Activated T-cell treated with anti-CD3 and anti-CD28 coated beads, Interleukin-2, amount 50 U/mL, for 1 hour (primary cell): ENCODE measurements around the gene PPP1R9A.
A peak's percentile ranks its signal among the peaks of the same experiment; 100 is the strongest.

Experiments used
- DNase-seq: peaks from one replicate; pipeline ENCODE4 v3.0.0-alpha.2; 2020

PPP1R9A gene

DNA sequence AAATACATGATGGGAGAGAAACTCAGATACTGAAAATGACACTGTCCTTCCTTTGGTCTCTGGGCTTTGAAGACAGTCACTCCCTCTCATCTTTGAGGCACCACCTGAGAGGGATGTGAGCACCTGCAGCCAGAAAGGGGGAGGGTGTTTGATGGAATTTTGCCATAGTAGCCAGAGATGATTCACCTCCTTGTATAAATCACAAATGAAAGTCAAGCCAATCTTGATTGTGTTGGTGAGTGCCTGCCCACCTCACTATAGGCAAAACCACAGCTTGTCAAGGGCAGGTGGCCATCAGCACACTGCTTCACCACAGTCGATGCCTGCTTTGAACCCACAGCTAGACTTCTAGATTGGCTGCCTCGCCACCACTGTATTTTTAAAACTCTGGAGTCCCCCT is 368.7 kb downstream of the PPP1R9A start:
- DNase-seq = no peak

DNA sequence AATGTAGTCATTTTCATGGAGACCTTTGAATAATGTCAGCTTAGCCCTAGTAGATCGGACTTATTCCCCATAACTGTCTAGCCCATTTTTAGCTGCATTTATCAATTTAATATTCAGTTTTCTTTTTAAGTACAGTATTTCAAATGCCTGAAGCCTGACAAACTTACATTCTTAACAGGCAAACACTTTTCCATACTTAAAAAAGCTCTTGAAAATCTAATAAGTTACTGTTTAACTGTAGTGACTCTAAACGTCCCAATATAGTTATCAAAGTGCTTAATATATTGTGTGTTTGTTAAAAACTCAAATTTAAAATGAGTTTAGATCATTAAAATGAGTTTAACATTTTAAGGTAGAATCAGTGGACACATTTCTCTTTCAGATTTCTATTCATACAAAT is 372.0 kb downstream of the PPP1R9A start:
- DNase-seq = no peak

DNA sequence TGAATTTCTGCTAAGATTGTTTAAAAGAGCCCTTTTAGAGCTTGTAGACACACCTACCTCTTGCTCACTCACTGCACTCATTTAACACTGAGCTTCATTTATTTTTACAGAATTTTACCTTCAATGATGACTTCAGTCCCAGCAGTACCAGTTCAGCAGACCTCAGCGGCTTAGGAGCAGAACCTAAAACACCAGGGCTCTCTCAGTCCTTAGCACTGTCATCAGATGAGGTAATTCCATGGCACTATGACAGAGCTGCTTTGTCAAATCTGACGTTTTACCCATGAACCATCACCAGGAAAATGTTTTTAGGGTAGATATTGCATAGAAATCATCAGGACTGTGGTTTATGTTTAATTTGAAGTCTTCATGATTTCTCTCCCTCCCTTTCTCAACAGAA is 378.7 kb downstream of the PPP1R9A start:
- no peak for DNase-seq

DNA sequence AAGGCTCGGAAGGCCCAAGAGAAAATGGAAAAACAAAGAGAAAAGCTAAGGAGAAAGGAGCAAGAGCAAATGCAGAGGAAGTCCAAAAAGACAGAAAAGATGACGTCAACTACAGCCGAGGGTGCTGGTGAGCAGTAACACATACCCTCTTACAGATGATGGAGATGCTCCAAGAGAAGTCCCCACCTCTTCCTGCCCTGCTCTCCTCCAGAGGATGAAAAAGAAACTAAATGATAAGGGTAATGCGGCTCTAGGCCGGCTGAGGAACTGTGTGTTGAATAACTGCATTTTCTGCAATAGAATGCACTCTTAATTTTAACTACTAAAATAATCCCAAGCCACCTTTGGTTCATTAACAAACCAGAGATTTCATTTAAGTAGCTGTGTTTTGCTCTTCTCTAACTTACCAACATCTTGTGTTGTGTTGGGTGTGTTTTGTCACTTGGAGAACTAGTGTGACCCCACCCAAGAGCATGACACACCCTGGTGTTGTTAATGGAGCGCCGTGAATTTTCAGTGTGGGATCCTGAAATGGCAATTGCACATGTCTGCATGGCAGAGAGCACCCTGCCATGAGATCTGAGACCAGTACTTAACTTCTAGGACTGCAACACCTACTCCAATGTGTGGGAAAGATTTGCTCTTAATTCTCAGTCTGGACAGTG is 382.9 kb downstream of the PPP1R9A start:
- DNase-seq = no peak

DNA sequence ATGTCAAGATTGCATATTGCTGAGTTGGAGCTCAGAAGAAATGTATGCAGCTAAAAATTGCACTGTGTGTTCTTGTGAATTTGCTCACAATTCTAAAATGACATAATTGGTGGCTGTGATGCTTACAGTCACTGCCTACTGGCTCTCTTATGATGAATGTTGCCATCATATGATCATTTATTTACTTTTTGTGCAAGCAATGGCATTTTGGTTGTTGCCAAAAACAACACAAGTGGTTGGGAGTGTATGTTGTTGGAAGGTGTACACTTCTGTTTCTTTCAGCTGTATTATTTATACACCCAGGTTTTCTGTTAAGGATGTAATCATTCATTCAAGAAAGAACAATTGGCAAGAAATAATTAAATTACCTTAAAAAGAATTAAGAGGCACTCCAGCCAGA is 388.0 kb downstream of the PPP1R9A start:
- no peak for DNase-seq

DNA sequence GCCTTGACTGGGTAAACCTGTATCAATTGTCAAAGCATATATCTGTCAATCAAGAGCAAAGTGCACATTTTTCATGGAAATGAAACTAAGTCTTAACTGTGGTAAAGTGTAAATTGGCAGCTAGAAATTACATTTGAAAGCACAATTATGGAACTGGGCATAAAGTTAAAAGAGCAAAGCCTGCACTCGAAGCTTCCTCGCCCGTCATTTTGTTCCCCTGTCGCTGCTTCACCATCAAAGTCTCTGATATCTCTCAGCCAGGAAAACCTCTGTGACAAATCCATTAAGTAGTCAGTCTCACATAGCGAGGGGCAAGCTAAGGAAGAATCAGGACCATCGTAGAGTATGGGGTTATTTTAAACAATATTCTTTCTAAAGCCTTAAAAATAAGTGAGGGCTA is 389.1 kb downstream of the PPP1R9A start:
- no peak for DNase-seq

DNA sequence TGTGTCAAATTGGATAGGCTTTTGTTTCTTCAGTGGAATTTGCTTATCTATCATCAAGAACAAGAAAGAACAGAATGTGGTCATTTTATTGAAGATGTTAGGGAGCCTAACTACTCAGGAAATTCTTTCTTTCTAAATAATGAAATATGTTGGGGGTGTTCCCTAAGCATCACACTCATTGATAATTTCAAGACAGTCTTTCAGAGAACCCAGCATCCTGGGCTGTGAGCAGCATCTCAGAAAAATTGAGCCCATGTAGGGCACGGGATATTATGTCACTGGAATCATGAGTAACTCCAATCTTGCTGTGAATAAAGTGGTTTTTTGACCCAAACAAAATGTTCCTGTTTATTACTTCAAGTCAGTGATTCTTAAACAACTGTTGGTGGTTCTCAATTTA is 389.6 kb downstream of the PPP1R9A start:
- DNase-seq = no peak

DNA sequence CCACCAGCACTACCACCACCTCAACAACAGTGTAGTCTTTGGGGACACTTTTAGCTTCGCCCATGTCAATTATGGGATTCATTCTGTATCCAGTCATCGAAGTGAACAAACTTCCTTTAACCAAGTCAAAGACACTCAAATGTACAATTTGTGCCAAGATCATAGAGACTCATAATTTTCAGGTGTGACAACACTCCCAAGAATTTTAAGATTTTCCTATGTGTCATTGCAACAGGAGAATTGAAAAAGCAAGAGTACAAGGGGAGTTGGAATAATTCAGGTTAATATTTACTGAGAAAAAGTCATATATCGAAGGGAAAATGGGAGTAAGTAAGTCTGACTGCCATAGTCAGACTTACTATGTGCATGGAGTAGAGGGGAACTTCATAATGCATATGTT is 390.7 kb downstream of the PPP1R9A start:
- DNase-seq = no peak

DNA sequence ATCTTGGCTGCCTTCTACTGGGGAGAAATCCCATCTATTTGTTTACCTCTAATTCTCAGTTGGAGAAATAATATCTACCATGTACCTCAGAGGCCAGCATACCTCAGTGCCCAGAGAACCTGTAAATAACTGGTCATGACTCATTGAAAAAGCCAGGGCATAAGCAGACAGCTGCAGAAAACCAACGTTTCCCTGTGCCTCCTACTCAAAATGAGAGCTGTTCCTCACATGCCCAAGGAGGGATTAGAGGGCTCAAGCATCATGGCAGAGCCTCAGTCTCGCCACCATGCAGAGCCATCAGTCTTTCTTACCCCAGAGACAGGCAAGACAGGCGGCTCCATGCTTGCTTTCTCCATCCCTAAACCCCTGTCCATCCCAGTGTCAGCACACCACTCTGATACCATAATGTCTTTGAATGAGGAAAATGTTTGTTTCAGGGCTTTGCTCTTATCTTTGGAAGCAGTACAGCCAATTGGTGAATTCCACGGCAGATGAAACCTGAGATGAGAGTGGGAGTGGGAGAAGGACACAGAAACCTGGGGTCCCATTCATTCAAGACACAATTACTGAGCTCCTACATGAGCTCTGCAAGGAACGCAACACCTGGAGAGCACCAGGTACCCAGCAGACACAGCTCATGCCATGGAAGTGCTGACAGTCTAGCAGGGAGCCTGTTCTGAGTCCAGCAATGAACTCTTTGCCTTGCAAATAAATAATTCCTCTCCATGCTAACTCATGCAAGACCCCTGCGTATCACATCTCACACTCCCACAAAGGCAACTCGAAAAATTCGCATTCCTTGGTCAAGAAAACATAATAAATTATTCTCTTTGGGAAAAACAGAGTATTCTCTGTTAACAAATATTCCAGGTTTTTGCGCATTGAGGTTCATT is 395.9 kb downstream of the PPP1R9A start:
- no peak for DNase-seq

DNA sequence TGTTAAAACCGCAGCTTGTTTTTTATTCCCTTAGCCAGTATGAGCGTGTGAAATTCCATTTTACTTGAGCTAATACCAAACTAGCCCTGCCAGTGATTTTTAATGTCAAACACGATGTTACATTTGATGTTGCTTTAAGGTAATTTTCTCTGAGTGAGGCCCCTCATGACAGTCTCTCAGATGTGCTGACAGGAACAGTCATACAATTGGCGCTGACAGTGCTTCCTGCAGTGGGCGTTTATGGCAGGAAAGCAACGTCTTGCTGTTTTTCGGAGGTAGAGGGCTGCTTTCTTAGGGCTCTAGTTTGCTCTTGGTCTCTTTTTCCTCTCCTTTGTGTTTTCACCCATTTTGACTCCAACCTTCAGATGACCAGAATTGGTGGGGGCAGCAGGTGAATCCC is 397.6 kb downstream of the PPP1R9A start:
- DNase-seq = no peak

DNA sequence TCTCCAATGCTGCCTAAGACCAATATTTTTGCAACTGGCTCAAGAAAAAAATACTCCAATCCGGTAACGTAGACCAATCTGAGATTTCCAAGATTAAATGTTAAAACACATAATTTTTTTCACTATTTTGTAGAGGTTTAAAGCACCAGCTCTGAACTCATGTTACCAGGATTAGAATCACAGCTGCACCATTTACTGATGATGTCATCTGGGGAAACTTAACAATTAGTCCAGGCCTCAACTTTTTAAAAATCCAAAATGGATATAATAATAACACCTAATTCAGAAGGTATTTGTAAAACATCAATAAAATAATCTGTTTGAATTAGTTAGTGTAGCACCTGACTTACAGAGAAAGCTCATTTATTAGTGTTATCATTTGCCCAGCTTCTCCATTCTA is 402.6 kb downstream of the PPP1R9A start:
- no peak for DNase-seq

DNA sequence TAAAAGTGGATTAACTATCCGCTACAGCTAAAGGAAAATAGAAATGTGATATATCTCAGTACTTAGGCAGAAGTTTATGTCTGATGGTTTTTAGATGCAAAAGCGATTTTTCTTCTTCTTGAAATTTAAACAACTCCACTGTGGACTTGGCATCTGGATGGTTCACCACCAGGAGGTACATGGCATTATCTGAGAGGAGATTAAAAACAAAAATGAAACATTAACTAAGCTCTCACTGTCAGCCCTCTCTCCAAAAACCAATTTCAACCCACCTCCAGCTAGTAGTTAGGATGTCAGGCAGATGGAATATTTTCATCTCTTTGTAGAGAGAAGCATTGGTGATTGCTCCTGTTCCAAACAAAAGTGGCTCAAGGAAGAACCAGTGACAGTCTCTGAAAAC is 404.0 kb downstream of the PPP1R9A start:
- DNase-seq = no peak

DNA sequence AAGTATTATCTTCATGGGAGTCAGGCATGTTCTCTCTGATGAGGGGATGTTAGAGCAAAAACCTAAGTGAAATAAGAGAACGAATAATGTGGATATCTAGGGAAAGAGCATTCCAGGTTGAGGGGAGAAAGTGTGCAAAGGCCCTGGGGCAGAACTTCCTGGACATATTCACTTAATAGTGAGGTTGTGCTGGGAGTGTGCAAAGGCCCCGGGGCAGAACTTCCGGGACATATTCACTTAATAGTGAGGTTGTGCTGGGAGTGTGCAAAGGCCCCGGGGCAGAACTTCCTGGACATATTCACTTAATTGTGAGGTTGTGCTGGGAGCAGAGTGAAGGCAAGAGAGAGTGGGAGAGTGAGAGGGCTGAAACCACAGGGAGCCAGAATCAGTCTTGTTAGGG is 405.2 kb downstream of the PPP1R9A start:
- DNase-seq = no peak

DNA sequence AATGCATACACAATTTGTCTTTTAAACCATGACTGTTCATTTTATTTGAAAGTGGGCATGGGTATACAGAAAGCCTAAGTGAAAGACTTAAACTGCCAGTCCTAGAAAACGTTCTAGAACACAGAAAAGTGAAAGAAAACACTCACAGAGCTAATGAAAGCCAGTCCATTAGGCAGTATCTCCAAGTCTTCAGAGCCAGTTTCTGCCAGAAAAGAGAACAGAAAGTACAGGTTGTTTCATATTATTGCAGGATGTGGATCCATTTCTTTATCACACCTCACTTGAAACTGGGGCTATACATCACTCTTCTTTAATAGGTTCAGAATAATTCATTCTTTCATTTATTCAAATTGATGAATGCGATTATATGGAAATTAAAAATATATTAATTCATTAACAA is 409.2 kb downstream of the PPP1R9A start:
- no peak for DNase-seq

DNA sequence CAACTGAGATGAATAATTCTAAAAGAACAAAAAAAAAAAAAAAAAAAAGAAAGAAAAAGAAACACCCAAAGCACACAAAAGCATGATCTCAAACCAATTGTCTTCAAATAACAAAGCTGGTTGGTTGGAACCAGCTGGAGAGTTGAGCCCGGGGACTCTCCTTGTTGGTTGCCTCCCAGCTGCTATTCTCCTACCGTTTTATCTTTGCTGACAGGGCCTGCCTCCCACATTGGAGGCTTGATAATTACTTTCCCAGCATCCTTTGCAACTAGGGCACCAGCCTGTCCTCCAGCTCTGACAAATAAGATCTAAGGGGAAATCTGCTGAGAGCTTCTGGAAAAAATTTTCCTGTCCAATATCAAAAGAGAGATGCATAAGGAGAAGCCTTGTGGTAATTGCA is 410.2 kb downstream of the PPP1R9A start:
- no peak for DNase-seq

DNA sequence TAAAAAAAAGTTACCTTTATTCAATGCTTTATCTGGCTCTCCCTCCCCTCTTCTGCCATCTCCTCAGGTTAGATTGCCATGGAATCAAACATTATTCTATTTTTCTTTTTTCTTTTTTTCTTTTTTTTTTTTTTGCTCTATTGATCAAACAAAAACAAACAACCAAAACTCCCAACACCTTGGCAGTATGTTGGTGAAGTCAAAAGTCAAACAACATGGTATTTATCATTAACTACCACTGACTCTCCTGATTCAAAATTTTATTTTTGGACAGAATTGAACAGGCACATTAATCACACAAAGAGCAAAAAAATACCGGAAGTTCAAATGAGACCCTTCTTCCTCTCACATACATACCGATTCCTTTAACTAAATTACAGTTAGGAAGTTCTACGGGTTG is 410.6 kb downstream of the PPP1R9A start:
- DNase-seq = no peak

DNA sequence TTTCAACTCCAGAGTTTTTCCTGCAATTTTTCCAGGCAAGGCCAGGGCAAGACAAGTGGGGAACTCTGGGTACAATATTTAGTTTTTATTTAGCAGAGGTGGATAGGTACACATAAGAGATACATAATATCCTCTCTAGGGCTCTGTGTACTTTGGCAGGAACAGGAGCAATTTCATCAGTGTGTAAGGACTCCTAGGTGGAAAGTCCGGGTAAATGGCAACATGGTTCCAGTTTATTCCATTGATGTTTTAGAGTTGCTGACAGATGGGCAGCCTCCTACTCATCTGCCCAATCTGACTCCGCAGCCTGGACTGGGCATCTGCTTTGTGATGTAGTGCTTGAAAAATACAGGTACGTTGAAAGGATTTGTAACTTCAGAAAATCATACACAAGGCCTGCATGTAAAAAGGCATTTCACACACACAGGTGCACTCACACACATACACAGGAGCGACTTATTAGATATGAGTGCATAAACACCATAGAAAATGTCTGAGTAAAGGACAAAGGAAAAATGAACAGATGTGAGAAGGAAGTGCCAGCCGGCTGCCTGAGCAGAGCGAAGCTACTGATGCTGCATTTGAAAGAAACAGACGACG is 411.2 kb downstream of the PPP1R9A start:
- DNase-seq = no peak

DNA sequence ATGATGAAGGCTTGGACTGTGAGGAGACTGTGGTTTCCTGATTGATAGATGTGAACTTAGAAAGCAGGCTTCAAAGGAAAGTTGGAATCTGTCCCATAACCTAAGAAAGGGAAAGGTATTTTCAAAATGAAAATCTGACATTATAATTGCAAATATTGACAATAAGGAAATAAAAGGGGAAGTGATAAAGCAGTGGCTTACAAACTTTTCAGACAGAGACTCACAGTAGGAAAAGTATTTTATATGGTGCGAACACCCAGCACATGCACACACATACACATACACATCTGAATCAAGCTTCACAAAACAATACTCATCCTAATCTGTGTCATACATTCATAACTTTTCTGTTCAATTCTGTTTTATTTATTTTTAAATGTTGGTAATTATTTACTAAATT is 412.2 kb downstream of the PPP1R9A start:
- no peak for DNase-seq

DNA sequence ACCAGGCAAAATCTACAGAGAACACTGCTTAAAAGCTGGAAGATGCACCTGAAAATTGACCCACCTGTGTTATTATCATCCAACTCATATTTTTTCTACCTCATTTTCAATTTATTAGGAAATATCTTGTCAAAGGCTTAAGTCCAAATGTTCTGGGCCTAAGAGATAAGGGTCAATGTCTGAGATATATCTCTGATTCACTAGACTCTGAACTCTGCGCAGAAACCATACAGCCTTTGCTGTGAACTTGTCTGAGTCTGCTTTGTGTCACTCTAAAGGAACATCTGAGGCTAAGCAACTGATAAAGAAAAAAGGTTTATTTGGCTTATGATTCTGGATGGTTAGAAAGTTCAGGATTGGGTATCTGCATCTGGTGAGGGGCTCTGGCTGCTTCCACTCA is 413.3 kb downstream of the PPP1R9A start:
- no peak for DNase-seq

DNA sequence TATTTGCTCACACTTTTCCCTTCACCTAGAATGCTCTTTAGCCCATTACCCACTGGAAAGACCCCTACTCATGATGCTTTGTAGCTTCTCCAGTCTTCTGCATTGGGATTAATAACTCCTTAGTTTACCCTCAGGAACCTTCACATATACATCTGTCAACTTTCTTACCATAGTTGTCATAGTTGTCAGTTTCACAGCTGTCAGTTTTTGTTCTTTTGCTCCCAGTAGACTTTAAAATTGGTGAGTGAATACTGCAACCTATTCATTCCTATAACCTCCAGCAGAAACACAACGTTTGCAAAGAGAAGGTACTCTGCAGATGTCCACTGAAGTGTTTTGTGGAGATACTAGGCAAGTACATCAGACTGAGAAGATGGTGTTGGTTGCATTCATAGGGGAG is 414.3 kb downstream of the PPP1R9A start:
- DNase-seq = no peak

DNA sequence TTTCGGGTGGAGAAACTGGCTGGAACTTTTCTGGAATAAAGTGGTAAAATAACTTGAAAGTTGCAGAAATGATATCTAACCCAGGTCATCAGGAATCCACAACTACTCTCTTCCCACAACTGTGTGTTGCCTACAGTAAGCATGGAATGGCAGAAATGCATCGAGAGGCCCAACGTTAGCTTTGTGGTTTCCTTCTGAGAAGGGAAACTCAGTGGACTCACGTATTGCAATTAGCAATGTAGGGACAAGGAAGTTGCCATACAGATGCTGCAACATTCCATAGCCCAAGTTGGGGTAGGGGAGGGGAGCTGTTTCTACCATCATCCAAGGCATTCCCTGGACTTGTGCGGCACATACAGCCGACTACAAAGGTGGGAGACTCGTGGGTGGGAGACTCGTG is 415.0 kb downstream of the PPP1R9A start:
- DNase-seq = no peak

DNA sequence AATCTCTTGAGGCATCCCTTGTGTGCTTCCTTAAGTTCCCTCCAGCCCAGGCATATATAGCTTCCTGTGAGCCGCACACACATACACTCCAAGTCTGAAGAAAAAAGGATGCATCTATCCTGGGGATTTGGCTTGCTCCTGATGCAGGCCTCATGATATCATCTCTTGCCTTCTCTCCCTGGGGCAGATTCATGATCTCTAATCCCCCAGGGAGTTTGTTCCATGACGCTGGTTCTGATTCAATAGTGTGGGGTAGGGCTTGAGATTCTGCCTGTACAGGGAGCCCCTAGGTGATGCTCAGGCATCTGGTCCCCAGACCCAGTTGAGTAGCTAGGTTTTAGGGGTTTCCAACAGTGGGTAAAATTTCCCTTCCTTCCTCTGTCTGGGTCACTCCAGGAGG is 415.5 kb downstream of the PPP1R9A start:
- no peak for DNase-seq

DNA sequence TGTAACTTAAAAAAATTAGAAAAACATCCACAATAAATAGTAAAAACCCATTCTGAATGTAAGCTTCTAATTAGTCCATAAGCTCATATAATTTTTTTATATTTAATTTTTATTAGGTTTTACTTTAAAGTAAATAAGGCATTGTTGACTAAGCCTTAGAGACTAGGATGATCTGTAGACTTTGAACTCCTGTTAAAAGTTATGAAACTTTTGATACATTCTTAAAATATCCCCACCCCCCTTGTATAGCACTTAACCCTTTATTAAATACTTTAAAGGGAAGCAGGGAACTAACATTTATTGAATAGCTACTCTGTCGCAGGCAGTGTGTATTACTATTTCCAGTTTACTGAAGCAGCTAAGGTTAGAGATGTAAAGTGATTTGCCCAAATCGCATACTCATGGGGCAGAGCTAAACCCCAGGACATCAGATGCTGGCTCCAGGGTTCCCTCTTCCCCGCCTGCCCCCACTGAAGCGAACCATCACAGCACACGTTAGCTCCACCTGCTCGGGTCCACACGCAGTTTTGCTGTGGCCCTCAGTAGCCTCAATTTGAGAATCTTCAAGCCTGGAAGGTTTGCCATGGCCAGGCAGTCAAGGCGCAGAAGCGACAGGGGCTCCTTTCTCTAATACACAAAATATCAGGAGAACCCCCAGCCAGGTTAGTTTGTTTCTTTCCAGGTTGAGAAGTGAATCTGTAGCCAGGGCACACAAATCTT is 416.2 kb downstream of the PPP1R9A start:
- no peak for DNase-seq

DNA sequence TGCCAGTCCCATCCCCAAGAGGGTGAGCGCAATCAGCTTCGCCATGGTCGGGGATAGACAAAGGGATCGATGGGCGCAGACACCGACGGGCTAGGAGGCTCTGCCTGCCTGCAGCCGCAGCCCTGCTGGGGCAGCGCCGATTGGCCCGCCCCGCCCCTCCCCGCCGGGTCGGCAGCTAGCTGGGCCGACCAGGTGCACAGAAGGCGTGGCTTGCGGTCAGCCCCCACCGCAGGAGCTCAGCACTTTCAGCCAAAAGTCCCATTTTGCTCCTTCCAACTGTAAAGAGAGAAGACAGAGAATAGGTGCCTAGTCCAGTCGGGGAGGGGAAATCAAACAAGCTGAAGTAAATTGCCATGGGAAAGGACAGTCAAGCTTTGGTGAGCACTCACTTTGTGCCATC is 417.0 kb downstream of the PPP1R9A start, which contains the start of gene PON1:
PON1 (minus strand) TSS at position 102 of the 400 bp plus-strand sequence; CDS start at position 45, 57 bp downstream.
- peak; percentile 17 for DNase-seq
